GM19099 (cell line): ENCODE data around the gene MAST4.

Experiments used
- POLR2A ChIP-seq: IDR thresholded peaks from 3 replicates; pipeline ENCODE4 v1.6.1; 2011; ENCODE audit warnings: low read depth; ENCODE audit not compliant: insufficient read length; ENCODE audit errors: extremely low read depth

MAST4 gene

DNA sequence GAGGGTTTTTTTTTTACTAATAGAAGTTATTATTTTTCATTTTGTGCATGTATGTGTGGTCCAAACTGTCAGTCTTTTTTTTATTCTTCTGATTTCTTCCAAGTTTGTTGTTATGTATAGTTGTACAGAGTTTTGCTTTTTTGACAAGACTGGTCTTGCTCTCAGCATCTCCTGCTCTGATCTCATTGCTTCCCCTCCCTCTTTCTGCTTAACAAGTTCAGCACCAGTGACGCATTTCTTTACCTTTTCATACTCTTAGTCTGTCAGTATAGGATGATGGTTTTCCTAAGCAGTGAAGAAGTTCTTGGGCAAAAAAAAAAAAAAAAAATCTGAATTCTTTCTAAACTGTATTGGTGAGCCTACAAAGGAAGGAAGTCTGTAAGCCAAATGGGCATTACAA is 465.3 kb downstream of the MAST4 start:
- no peak for TF ChIP-seq POLR2A

DNA sequence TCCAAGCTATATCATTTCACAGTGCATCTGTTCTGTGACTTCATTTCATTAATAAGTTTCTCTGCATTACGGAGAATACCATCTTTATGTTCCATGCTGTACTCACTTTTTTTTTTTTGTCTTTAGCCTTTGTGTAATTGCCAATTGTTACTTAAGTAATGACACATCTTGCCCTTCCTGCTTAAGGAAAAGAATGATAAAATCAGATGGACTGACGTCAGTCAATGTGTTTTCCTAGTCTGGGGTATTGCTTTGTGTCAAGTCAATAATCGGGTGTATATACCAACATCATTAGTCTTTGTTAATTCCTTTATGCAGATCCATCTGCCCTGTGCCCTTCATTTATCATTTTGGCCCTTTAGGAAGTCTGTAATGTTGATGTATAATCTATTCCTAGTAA is 466.9 kb downstream of the MAST4 start:
- TF ChIP-seq POLR2A, result no peak

DNA sequence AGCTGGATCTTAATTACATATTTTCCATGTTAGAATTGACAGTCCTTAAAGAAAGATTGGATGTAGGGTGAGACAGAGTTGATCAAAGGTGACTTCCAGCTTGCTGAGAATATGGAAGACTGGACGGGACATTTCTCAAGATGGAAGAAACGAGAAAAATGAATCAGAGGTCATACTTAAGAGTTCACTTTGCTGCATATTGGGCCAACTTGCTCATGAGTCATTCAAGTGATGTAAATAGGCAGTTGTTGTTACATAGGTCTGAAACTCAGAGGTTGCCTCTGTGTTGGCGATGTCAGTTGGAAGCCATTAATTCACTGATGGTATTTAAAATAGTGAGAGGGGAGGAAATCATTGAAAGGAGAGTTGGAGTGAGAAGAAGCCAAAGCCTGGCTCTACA is 467.6 kb downstream of the MAST4 start:
- no peak for TF ChIP-seq POLR2A

- TF ChIP-seq POLR2A, result no peak
Observed at GRCh38 chr5:67065237-67065636, 469.0 kb downstream of the MAST4 start.

- no peak for TF ChIP-seq POLR2A
Observed at GRCh38 chr5:67065696-67066095, 469.5 kb downstream of the MAST4 start.

- no peak for TF ChIP-seq POLR2A
Observed at GRCh38 chr5:67066815-67067214, 470.6 kb downstream of the MAST4 start.

DNA sequence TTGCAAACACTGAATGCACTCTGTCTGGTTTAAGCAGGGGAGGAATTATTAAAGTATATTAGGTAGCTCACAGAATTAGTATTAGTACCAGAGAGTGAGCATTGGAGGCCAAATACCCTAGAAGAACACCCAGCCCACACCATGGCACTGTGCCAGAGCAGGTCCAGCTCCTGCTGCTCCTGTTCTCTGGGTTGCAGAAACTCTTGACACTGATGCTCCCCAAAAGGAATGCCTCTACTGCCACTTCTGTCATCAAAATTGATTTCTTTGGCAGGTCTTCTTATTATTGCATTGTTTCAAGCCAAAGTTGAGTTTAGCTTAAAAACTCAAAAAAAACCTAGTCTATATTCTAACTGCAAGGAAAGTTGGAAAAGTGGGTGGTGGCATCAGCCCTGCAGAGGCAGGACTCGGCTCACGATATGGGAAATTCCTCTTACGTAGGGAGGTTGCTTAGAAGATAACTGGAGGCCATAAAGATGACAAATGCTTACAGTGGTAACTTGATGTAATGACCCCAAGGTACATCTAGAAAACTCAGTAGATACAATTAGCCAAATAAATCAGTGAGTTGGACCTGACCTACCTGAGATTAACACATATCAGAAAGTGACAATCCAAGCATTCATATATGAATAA is 477.0 kb downstream of the MAST4 start:
- TF ChIP-seq POLR2A, result no peak

DNA sequence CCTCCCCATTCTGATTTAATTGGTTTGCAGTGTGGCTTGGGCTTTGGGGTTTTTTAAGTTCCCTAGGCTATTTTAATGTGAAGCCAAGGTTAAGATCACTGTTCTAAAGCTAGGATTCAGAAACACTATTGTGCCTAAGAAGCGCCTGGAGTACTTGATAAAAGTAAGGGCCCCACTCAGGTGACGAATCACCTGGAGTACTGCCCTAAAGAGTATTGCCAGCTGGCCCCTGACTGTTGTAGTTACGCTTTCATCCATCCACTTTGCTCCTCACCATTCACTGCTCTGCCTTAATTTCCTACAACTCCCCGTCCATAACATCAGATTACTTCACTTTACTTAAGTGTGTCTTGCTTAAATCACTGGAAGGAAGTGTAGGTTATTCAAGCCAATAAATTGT is 481.1 kb downstream of the MAST4 start:
- TF ChIP-seq POLR2A, result no peak

GRCh38 chr5:67081261-67081660 is 485.1 kb downstream of the MAST4 start:
- no peak for TF ChIP-seq POLR2A

GRCh38 chr5:67082941-67083340 is 486.7 kb downstream of the MAST4 start:
- TF ChIP-seq POLR2A, result no peak

- no peak for TF ChIP-seq POLR2A
Observed at GRCh38 chr5:67085616-67086015, 489.4 kb downstream of the MAST4 start.

- no peak for TF ChIP-seq POLR2A
Observed at GRCh38 chr5:67089200-67089725, 493.1 kb downstream of the MAST4 start.

DNA sequence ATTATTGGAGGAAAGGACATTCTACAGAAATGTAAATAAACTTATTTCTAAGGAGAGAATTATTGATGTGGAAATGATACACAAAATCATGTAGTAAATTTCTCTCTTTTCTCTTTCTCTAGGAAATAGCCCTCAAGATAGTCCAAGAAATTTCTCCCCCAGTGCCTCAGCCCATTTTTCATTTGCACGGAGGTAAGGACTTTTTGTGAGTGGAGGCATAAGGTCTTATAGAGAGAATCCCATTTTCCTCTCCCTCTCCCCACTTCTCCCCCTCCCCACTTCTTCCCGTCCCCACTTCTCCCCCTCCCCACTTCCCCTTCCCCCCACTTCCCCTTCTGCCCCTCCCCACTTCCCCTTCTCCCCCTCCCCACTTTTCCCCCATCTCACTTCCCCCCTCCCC is 493.8 kb downstream of the MAST4 start:
- TF ChIP-seq POLR2A, result no peak

DNA sequence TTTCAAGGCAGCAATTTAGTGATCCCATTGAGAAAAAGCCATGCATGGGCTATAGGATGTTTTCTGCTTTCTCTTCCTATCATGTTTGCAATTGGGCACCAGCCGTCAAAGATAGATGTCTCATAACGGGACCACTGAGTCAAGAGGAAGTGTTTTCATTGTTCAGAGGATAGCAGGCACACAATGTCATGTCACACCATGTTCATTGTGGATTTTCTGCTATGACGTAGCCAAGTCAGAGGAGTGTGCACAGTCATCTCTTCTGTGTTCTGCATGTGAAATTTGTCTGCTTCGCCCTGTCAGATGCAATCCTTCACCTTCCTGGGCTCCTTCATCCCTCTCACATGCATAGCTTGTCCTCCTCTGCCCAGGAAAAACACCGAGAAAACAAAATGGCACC is 494.4 kb downstream of the MAST4 start:
- TF ChIP-seq POLR2A, result no peak

DNA sequence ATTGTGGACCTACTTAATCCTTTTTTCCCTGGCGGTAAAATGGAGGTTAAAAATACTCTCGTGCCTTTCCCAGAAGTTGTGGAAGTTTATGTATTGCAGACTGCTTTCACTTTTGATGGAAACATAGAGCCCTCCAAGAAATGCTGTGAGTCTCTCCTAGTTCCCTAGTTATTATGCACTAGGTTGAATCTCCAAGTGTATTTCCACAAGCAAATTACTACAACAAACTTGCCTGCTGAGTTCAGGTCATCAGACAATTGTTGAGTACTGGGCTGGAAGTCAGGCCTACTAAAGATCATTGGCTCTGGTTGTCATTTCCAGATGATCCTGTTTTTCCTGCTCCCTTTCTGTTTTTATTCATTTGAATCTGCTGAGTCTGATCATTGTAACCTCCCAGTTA is 496.3 kb downstream of the MAST4 start:
- no peak for TF ChIP-seq POLR2A

DNA sequence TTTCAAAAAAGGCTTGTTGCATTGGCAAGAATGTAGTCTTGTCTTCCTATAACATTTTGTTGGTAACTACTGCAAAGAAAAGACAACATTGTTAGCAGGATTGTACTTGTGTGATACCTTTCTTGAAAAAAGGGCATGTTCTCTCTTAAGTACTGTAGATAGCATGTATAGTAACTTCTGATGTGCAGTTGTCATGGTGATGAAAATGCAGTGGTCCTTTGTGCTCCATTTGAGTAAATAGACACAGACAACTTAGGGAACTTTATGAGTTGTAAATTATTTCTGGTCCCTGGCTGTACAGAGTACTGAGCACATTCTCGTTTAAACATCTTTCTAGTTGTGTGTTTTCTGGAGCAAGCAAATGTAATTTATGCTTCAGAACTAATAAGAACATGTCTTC is 497.1 kb downstream of the MAST4 start:
- no peak for TF ChIP-seq POLR2A
